ENCODE results near the gene SCO2. TPM values are rescaled to one million over a fixed set of nuclear protein-coding genes. Genes with fewer than 3 reads are reported as not detected.
A peak's percentile ranks its signal among the peaks of the same experiment; 100 is the strongest.

The SCO2 gene
- total and polyA plus RNA-seq, 9 of the 15 experiments (the other 6 are each of a cell fraction or from before 2014, with no cell fraction given): 0.34 to 4.0 (median 1.1) TPM; not detected in 3

GRCh38 chr22:50507991-50508884 lies 17.2 kb downstream of the SCO2 start, which contains the start of gene NCAPH2 (continued):
- TF ChIP-seq MBD1 (CRISPR knock-in tag; IDR thresholded peaks at IDR 0.05) (no peak), POLR3A (IDR thresholded peaks at IDR 0.05; ENCODE audit: borderline replicate concordance, extremely low read depth, insufficient read depth, insufficient read length) (no peak), SRSF3 (IDR thresholded peaks at IDR 0.05; ENCODE audit: insufficient read depth, low read length) (no peak), MIER1 (IDR thresholded peaks at IDR 0.05; ENCODE audit: low read depth) (no peak), ZFX (CRISPR knock-in tag; IDR thresholded peaks at IDR 0.05) (peak; percentile 33; the same call in 1 of the 2 replicates), ZNF239 (CRISPR knock-in tag; IDR thresholded peaks at IDR 0.05) (no peak), STAT5A (IDR thresholded peaks at IDR 0.05; ENCODE audit: borderline replicate concordance, low read length) (no peak), NCOA6 (IDR thresholded peaks at IDR 0.05) (no peak), ZNF311 (CRISPR knock-in tag; IDR thresholded peaks at IDR 0.05) (no peak), ZNF354B (CRISPR knock-in tag; IDR thresholded peaks at IDR 0.05) (no peak), BCL6 (CRISPR knock-in tag; IDR thresholded peaks at IDR 0.05) (no peak), MXI1 (IDR thresholded peaks at IDR 0.05; ENCODE audit: low read depth, low read length) (no peak), SMAD1 (IDR thresholded peaks at IDR 0.05; ENCODE audit: low read depth, low read length, partially characterized antibody) (peak; percentile 43), KHSRP (IDR thresholded peaks at IDR 0.05) (peak; percentile 58; the same call in 1 of the 2 replicates), GATAD2B (IDR thresholded peaks at IDR 0.05; ENCODE audit: borderline replicate concordance) (no peak)
- TF ChIP-seq, protein P1, sequence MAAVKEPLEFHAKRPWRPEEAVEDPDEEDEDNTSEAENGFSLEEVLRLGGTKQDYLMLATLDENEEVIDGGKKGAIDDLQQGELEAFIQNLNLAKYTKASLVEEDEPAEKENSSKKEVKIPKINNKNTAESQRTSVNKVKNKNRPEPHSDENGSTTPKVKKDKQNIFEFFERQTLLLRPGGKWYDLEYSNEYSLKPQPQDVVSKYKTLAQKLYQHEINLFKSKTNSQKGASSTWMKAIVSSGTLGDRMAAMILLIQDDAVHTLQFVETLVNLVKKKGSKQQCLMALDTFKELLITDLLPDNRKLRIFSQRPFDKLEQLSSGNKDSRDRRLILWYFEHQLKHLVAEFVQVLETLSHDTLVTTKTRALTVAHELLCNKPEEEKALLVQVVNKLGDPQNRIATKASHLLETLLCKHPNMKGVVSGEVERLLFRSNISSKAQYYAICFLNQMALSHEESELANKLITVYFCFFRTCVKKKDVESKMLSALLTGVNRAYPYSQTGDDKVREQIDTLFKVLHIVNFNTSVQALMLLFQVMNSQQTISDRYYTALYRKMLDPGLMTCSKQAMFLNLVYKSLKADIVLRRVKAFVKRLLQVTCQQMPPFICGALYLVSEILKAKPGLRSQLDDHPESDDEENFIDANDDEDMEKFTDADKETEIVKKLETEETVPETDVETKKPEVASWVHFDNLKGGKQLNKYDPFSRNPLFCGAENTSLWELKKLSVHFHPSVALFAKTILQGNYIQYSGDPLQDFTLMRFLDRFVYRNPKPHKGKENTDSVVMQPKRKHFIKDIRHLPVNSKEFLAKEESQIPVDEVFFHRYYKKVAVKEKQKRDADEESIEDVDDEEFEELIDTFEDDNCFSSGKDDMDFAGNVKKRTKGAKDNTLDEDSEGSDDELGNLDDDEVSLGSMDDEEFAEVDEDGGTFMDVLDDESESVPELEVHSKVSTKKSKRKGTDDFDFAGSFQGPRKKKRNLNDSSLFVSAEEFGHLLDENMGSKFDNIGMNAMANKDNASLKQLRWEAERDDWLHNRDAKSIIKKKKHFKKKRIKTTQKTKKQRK (IDR thresholded peaks at IDR 0.05; ENCODE audit: borderline replicate concordance, low read depth, low read length): no peak
- TF ChIP-seq, protein P2, sequence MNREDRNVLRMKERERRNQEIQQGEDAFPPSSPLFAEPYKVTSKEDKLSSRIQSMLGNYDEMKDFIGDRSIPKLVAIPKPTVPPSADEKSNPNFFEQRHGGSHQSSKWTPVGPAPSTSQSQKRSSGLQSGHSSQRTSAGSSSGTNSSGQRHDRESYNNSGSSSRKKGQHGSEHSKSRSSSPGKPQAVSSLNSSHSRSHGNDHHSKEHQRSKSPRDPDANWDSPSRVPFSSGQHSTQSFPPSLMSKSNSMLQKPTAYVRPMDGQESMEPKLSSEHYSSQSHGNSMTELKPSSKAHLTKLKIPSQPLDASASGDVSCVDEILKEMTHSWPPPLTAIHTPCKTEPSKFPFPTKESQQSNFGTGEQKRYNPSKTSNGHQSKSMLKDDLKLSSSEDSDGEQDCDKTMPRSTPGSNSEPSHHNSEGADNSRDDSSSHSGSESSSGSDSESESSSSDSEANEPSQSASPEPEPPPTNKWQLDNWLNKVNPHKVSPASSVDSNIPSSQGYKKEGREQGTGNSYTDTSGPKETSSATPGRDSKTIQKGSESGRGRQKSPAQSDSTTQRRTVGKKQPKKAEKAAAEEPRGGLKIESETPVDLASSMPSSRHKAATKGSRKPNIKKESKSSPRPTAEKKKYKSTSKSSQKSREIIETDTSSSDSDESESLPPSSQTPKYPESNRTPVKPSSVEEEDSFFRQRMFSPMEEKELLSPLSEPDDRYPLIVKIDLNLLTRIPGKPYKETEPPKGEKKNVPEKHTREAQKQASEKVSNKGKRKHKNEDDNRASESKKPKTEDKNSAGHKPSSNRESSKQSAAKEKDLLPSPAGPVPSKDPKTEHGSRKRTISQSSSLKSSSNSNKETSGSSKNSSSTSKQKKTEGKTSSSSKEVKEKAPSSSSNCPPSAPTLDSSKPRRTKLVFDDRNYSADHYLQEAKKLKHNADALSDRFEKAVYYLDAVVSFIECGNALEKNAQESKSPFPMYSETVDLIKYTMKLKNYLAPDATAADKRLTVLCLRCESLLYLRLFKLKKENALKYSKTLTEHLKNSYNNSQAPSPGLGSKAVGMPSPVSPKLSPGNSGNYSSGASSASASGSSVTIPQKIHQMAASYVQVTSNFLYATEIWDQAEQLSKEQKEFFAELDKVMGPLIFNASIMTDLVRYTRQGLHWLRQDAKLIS (CRISPR knock-in tag; IDR thresholded peaks at IDR 0.05): no peak
- TF ChIP-seq, protein P3, sequence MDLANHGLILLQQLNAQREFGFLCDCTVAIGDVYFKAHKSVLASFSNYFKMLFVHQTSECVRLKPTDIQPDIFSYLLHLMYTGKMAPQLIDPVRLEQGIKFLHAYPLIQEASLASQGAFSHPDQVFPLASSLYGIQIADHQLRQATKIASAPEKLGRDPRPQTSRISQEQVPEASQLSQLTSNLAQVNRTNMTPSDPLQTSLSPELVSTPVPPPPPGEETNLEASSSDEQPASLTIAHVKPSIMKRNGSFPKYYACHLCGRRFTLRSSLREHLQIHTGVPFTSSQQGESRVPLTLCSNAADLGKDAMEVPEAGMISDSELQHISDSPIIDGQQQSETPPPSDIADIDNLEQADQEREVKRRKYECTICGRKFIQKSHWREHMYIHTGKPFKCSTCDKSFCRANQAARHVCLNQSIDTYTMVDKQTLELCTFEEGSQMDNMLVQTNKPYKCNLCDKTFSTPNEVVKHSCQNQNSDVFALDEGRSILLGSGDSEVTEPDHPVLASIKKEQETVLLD (IDR thresholded peaks at IDR 0.05): 0 out of 2 replicates have a peak, but pooled peaks have one; percentile 45
